WTC11 (cell line): Measurements from ENCODE around the gene TRIM25. TPM values are rescaled to one million over a fixed set of nuclear protein-coding genes. Genes with fewer than 3 reads are reported as not detected.

Experiments used
- ATAC-seq: fragments of 200-7000 bp; cut with Tn5 transposase; 2 replicates; pipeline ENCODE4 v1.10.0; 2021; ENCODE audit warnings: mild to moderate bottlenecking, moderate library complexity
- CTCF ChIA-PET: fragments of 300-600 bp; sonication (Branson Sonifier 250); formaldehyde crosslinking; loops from one replicate; lab custom pipeline; 2021; ENCODE audit warnings: antibody characterized with exemption; lab: Charles Lee
- POLR2A ChIA-PET: fragments of 350-600 bp; sonication (Branson Sonifier 250); formaldehyde crosslinking; loops from one replicate; lab custom pipeline; 2021; ENCODE audit warnings: antibody characterized with exemption; lab: Charles Lee
- DNase-seq: peaks from one replicate; pipeline ENCODE4 v3.0.0; 2021; ENCODE audit warnings: low spot score
- H3K27ac Mint-ChIP-seq: 2 replicates; pipeline ENCODE4 v1.8.0; 2021; ENCODE audit warnings: mixed read lengths
- H3K27me3 Mint-ChIP-seq: 2 replicates; pipeline ENCODE4 v1.8.0; 2021; ENCODE audit warnings: low read depth, mild to moderate bottlenecking, moderate library complexity, mixed read lengths
- H3K36me3 Mint-ChIP-seq: 2 replicates; pipeline ENCODE4 v1.8.0; 2021; ENCODE audit warnings: mixed read lengths
- H3K4me1 Mint-ChIP-seq: 2 replicates; pipeline ENCODE4 v1.8.0; 2022; ENCODE audit warnings: mixed read lengths
- H3K4me3 Mint-ChIP-seq: 2 replicates; pipeline ENCODE4 v1.8.0; 2021; ENCODE audit warnings: mild to moderate bottlenecking, moderate library complexity, mixed read lengths
- H3K9me3 Mint-ChIP-seq: 2 replicates; pipeline ENCODE4 v1.8.0; 2021; ENCODE audit warnings: mixed read lengths
- FOXK1 ChIP-seq: sonication (generic); formaldehyde crosslinking; IDR thresholded peaks from 2 replicates; pipeline ENCODE4 v1.8.0; 2022; ENCODE audit warnings: mild to moderate bottlenecking, moderate library complexity, missing genetic modification reagents
- GRHL2 ChIP-seq: fragments of 250-450 bp; sonication (Bioruptor Pico); IDR thresholded peaks from 2 replicates; pipeline ENCODE4 v1.8.0; 2022; ENCODE audit warnings: mild to moderate bottlenecking, moderate library complexity; ENCODE audit not compliant: insufficient replicate concordance, severe bottlenecking
- GTF2I ChIP-seq: fragments of 250-450 bp; sonication (Bioruptor Pico); conservative IDR thresholded peaks from 2 replicates; pipeline ENCODE4 v1.4.0; 2021; ENCODE audit warnings: mild to moderate bottlenecking
- IRF2 ChIP-seq: sonication (generic); formaldehyde crosslinking; IDR thresholded peaks from 2 replicates; pipeline ENCODE4 v1.8.0; 2022; ENCODE audit warnings: low read depth, missing genetic modification reagents, borderline replicate concordance
- NFYB ChIP-seq: sonication (generic); formaldehyde crosslinking; conservative IDR thresholded peaks from 2 replicates; pipeline ENCODE4 v1.8.0; 2022; ENCODE audit warnings: low read depth, missing genetic modification reagents
- NR2C2 ChIP-seq: sonication (generic); formaldehyde crosslinking; IDR thresholded peaks from 2 replicates; pipeline ENCODE4 v1.8.0; 2022; ENCODE audit warnings: mild to moderate bottlenecking, missing genetic modification reagents
- SMAD3 ChIP-seq: sonication (generic); formaldehyde crosslinking; IDR thresholded peaks from 2 replicates; pipeline ENCODE4 v1.8.0; 2022; ENCODE audit warnings: missing genetic modification reagents, mild to moderate bottlenecking, borderline replicate concordance
- TP53 ChIP-seq: sonication (generic); formaldehyde crosslinking; IDR thresholded peaks from 2 replicates; pipeline ENCODE4 v1.8.1; 2023; ENCODE audit warnings: mild to moderate bottlenecking, missing genetic modification reagents
- ZNF263 ChIP-seq: sonication (generic); formaldehyde crosslinking; IDR thresholded peaks from 2 replicates; pipeline ENCODE4 v1.8.1; 2022; ENCODE audit warnings: low read depth, mild to moderate bottlenecking, moderate library complexity, missing genetic modification reagents
- total RNA-seq: library from RNA; stranded (reverse); gene quantifications from 3 replicates; pipeline ENCODE4 v1.2.3, GENCODE V29; 2021
- TF ChIP-seq, protein P1 (sequence below): sonication (generic); formaldehyde crosslinking; IDR thresholded peaks from 2 replicates; pipeline ENCODE4 v1.8.1; 2023; ENCODE audit warnings: mild to moderate bottlenecking, missing genetic modification reagents
- TF ChIP-seq, protein P2 (sequence below): sonication (generic); formaldehyde crosslinking; IDR thresholded peaks from 2 replicates; pipeline ENCODE4 v1.8.1; 2023; ENCODE audit warnings: mild to moderate bottlenecking, missing genetic modification reagents
- TF ChIP-seq, protein P3 (sequence below): sonication (generic); formaldehyde crosslinking; conservative IDR thresholded peaks from 2 replicates; pipeline ENCODE4 v1.8.1; 2023; ENCODE audit warnings: mild to moderate bottlenecking, low read depth, missing genetic modification reagents, moderate library complexity
- TF ChIP-seq, protein P4 (sequence below): sonication (generic); formaldehyde crosslinking; IDR thresholded peaks from 2 replicates; pipeline ENCODE4 v1.8.0; 2023; ENCODE audit warnings: missing genetic modification reagents
- TF ChIP-seq, protein P5 (sequence below): sonication (generic); formaldehyde crosslinking; IDR thresholded peaks from 2 replicates; pipeline ENCODE4 v1.8.1; 2023; ENCODE audit warnings: mild to moderate bottlenecking, missing genetic modification reagents, borderline replicate concordance
- TF ChIP-seq, protein P6 (sequence below): fragments of 250-450 bp; sonication (Bioruptor Pico); IDR thresholded peaks from 2 replicates; pipeline ENCODE4 v1.9.0; 2021; ENCODE audit warnings: mild to moderate bottlenecking

Gene TRIM25
- total RNA-seq, 1 experiment from 2014 or later: 49.0 TPM

DNA sequence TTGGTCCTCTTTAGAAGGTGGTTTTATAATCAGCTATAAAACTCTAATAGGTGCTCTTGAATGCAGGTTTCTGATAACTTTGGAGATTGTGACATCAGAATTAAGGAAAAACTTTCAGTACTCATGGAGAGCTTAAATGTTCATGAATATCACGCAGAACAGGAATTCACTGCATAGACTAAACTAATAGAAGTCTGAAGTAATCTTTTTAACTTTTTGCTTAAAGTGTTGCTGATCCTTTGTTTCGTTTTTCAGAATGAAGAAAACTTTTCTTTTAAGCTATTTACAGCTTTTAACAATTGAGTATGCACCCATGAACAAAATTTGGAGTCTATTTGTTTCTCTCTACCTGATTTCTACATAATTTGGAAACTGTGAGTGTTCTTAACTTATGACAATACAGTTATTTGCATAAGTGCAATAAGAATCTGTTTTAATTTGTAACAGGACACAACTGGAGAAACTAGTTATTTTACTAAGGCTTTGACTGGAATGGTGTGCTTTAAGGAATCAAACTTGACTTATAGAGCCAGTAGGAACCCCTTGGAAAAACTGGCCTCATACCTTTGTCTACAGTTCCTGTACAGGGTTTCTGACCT lies 17.0 kb upstream of the TRIM25 start:
- Mint-ChIP-seq H3K4me1 (peaks cover 15% of the 10 kb centered on the region), H3K27ac (no peak overlapping the region), H3K4me3 (no peak overlapping the region), H3K9me3 (peaks cover 59% of the 10 kb centered on the region), H3K36me3 (peaks cover 72% of the 10 kb centered on the region), H3K27me3 (no peaks in the 10 kb centered on the region; the same call in 1 of the 2 replicates)
- ATAC-seq (no peak), DNase-seq (no peak)
- TF ChIP-seq, protein P1, sequence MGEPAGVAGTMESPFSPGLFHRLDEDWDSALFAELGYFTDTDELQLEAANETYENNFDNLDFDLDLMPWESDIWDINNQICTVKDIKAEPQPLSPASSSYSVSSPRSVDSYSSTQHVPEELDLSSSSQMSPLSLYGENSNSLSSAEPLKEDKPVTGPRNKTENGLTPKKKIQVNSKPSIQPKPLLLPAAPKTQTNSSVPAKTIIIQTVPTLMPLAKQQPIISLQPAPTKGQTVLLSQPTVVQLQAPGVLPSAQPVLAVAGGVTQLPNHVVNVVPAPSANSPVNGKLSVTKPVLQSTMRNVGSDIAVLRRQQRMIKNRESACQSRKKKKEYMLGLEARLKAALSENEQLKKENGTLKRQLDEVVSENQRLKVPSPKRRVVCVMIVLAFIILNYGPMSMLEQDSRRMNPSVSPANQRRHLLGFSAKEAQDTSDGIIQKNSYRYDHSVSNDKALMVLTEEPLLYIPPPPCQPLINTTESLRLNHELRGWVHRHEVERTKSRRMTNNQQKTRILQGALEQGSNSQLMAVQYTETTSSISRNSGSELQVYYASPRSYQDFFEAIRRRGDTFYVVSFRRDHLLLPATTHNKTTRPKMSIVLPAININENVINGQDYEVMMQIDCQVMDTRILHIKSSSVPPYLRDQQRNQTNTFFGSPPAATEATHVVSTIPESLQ (CRISPR knock-in tag): no peak
- TF ChIP-seq ZNF263 (CRISPR knock-in tag) (no peak), TP53 (no peak), NR2C2 (CRISPR knock-in tag) (no peak), NFYB (no peak), FOXK1 (CRISPR knock-in tag) (no peak), GRHL2 (CRISPR knock-in tag) (no peak), IRF2 (no peak)
- TF ChIP-seq, protein P2, sequence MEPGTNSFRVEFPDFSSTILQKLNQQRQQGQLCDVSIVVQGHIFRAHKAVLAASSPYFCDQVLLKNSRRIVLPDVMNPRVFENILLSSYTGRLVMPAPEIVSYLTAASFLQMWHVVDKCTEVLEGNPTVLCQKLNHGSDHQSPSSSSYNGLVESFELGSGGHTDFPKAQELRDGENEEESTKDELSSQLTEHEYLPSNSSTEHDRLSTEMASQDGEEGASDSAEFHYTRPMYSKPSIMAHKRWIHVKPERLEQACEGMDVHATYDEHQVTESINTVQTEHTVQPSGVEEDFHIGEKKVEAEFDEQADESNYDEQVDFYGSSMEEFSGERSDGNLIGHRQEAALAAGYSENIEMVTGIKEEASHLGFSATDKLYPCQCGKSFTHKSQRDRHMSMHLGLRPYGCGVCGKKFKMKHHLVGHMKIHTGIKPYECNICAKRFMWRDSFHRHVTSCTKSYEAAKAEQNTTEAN (CRISPR knock-in tag): no peak
- TF ChIP-seq, protein P3, sequence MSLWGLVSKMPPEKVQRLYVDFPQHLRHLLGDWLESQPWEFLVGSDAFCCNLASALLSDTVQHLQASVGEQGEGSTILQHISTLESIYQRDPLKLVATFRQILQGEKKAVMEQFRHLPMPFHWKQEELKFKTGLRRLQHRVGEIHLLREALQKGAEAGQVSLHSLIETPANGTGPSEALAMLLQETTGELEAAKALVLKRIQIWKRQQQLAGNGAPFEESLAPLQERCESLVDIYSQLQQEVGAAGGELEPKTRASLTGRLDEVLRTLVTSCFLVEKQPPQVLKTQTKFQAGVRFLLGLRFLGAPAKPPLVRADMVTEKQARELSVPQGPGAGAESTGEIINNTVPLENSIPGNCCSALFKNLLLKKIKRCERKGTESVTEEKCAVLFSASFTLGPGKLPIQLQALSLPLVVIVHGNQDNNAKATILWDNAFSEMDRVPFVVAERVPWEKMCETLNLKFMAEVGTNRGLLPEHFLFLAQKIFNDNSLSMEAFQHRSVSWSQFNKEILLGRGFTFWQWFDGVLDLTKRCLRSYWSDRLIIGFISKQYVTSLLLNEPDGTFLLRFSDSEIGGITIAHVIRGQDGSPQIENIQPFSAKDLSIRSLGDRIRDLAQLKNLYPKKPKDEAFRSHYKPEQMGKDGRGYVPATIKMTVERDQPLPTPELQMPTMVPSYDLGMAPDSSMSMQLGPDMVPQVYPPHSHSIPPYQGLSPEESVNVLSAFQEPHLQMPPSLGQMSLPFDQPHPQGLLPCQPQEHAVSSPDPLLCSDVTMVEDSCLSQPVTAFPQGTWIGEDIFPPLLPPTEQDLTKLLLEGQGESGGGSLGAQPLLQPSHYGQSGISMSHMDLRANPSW (CRISPR knock-in tag): no peak
- TF ChIP-seq, protein P4, sequence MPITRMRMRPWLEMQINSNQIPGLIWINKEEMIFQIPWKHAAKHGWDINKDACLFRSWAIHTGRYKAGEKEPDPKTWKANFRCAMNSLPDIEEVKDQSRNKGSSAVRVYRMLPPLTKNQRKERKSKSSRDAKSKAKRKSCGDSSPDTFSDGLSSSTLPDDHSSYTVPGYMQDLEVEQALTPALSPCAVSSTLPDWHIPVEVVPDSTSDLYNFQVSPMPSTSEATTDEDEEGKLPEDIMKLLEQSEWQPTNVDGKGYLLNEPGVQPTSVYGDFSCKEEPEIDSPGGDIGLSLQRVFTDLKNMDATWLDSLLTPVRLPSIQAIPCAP (CRISPR knock-in tag): no peak
- TF ChIP-seq, protein P5, sequence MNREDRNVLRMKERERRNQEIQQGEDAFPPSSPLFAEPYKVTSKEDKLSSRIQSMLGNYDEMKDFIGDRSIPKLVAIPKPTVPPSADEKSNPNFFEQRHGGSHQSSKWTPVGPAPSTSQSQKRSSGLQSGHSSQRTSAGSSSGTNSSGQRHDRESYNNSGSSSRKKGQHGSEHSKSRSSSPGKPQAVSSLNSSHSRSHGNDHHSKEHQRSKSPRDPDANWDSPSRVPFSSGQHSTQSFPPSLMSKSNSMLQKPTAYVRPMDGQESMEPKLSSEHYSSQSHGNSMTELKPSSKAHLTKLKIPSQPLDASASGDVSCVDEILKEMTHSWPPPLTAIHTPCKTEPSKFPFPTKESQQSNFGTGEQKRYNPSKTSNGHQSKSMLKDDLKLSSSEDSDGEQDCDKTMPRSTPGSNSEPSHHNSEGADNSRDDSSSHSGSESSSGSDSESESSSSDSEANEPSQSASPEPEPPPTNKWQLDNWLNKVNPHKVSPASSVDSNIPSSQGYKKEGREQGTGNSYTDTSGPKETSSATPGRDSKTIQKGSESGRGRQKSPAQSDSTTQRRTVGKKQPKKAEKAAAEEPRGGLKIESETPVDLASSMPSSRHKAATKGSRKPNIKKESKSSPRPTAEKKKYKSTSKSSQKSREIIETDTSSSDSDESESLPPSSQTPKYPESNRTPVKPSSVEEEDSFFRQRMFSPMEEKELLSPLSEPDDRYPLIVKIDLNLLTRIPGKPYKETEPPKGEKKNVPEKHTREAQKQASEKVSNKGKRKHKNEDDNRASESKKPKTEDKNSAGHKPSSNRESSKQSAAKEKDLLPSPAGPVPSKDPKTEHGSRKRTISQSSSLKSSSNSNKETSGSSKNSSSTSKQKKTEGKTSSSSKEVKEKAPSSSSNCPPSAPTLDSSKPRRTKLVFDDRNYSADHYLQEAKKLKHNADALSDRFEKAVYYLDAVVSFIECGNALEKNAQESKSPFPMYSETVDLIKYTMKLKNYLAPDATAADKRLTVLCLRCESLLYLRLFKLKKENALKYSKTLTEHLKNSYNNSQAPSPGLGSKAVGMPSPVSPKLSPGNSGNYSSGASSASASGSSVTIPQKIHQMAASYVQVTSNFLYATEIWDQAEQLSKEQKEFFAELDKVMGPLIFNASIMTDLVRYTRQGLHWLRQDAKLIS (CRISPR knock-in tag): no peak
- POLR2A ChIA-PET: no interaction called here
- CTCF ChIA-PET: no interaction called here

DNA sequence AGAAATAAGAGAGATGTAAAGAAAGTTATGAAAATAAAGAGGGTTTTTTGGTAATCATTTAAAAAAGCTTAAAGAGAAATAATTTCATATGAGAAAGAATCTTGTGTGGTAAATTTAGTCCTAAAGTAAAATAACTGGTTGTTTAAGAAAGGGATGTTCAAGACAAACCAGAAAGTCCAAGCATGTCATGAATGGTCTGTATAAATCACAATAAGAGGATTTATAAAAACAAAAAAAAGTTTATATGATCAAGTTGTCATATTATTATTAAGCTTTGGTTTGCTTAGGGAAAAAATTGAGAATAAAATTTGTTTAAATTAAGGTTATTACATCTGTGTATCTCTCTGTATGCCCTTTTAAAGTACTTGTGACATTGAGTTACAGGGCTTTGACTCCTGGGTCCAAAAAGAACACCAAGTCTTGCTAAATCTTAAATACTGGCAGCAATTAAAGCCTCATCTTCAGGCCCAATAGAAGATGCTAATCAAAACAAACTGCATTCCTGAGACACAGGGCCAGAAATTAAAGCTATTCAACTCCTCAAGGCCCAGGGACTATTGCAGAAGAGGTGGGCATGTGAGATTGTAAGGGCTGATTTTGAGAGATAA lies 15.6 kb upstream of the TRIM25 start:
- DNase-seq (no peak), ATAC-seq (no peak)
- Mint-ChIP-seq H3K36me3 (peaks cover 61% of the 10 kb centered on the region), H3K9me3 (peaks cover 57% of the 10 kb centered on the region), H3K27ac (no peak overlapping the region), H3K27me3 (no peaks in the 10 kb centered on the region; the same call in 1 of the 2 replicates)
- TF ChIP-seq GTF2I (no peak), FOXK1 (CRISPR knock-in tag) (no peak), SMAD3 (no peak), ZNF263 (CRISPR knock-in tag) (no peak)
- TF ChIP-seq, protein P6, sequence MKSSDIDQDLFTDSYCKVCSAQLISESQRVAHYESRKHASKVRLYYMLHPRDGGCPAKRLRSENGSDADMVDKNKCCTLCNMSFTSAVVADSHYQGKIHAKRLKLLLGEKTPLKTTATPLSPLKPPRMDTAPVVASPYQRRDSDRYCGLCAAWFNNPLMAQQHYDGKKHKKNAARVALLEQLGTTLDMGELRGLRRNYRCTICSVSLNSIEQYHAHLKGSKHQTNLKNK (CRISPR knock-in tag): no peak
- TF ChIP-seq, all 79 proteins: peak for 0
- peaks cover 27% of the 10 kb centered on the region for H3K4me1 Mint-ChIP-seq
- no peak overlapping the region for H3K4me3 Mint-ChIP-seq
- ChIA-PET POLR2A (no interaction called here), CTCF (no interaction called here)
